ENCODE measurements around the gene TBL1Y.

Gene TBL1Y

GRCh38 chrY:7094365-7094764 is 183.9 kb downstream of the TBL1Y start:
- DNase-seq = no peak

DNA sequence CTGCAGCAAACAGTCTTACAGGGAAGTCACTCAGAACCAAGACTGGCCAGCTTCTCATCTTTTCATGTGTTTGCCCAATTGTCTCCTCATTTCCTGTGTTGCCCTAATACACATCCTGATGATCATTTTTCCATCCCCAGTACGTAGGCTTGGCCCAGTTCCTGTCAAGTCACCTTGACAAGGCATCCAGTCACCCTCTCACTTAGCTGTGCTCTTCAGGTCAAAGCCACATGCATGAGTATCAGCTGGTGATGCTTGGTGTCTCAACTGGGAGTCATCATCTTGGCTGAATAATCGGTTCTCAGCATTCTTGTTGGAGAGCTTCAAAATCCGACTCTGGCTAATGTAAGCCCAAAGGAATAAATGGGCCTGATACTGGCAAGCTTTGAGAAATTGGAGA is 186.5 kb downstream of the TBL1Y start:
- no peak for DNase-seq

- DNase-seq = no peak
Observed at GRCh38 chrY:7099742-7100141, 189.2 kb downstream of the TBL1Y start.

GRCh38 chrY:7102680-7103079 is 192.2 kb downstream of the TBL1Y start:
- no peak for DNase-seq

- no peak for DNase-seq
Observed at GRCh38 chrY:7107179-7107578, 196.7 kb downstream of the TBL1Y start.

GRCh38 chrY:7110086-7110485 is 199.6 kb downstream of the TBL1Y start:
- DNase-seq = no peak

GRCh38 chrY:7115871-7116270 is 205.4 kb downstream of the TBL1Y start:
- DNase-seq = no peak

- DNase-seq = no peak
Observed at GRCh38 chrY:7122202-7122601, 211.7 kb downstream of the TBL1Y start.

DNA sequence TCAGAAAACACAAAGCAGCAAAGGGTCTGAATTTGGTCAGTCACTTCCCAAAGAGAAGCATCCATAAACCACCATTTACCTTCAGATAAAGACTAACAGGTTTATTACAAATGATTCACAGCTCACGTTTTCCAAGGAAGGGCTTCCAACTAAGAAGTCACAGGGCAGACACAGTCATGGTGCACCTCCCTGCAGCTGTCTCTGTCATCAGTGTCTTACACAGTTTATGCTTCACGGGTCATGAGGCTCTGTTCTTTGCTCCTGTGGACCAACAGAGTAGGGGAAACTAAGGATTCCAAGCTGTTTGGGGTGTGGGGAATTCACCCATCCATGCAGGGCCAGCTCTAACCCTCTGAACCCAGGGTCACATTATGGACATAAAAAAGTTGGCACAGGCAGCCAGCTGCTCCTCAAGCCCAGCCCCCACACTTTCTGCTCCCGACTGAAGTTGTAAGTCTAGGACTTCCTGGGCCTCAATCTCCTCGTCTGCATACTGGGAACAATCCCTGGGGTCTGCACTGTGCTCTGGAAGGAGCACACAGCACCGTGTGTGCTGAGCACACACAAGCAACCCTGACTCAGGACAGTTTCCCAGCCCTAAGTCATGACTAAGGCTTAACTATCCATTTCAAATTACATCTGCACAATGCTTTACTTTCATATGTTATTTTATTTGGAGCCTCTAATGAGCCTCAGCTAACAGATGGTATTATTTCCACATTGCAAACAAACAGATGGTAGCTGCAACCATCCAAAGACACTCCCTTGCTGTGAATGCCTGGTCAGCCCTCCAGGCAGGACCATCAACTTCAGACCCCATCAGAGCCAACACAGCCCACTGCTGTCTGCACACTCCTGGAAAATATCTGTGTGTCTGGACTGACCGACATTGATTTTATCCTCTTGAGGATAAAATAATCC is 214.9 kb downstream of the TBL1Y start:
- no peak for DNase-seq

DNA sequence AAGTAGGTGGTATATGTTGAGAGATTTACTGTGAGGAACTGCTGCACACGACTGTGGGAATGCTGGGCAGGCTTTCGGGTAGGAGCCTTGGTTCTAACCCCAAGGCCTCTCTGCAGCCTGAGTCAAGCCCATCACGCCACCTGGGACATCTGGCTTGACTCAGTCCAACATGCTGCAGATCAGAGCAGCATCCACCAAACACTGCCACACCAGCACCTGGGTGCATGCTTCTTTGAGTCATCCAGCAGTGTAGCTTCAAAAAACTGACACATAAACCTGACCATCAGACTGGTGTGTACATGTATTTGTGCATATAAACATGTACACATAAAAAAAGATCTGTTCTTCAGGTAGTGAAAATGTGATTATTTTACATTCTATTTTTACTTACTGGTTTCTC is 217.7 kb downstream of the TBL1Y start:
- DNase-seq = no peak
